Measurements from ENCODE around the gene SLAMF9. TPM values are rescaled to one million over a fixed set of nuclear protein-coding genes. Genes with fewer than 3 reads are reported as not detected.

Gene SLAMF9
- total and polyA plus RNA-seq, 2 of the 8 experiments (the other 6 are each of a cell fraction or from before 2014, with no cell fraction given) = not detected

DNA sequence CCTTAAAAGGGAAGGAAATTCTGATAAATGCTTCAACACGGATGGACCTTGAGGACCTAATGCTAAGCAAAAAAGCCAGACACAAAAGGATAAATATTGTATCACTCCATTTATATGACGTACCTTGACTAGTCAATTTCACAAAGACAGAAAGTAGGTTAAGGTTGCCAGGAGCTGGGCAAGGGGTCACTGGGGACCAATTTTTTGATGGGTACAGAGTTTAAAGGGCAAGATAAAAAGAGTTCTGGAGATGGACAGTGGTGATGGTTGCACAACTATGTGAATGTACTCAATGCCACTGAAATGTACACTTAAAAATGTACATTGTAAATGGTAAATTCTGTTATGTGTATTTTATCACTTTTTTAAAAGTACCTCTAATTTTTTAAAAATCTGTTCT is 32.1 kb upstream of the SLAMF9 start:
- no peak overlapping the region for H2BK15ac ChIP-seq (ENCODE audit: low read length)

More for the DNA sequence above, 32.1 kb upstream of the SLAMF9 start:
- Histone ChIP-seq H3K4me3 (ENCODE audit: extremely low read depth in 1 of 4, insufficient read depth in 2 of 4, low read depth in 3 of 4, low read length in 4 of 4) (no peak overlapping the region), H2BK20ac (ENCODE audit: low read length) (no peak overlapping the region), H3K27ac (ENCODE audit: low read depth, low read length) (no peak overlapping the region), H3K79me1 (ENCODE audit: low read depth, low read length) (no peaks in the 10 kb centered on the region), H4K5ac (ENCODE audit: insufficient read length, low read depth, low read length) (no peak overlapping the region), H4K20me1 (replicated peaks in 1 of 2; ENCODE audit: control insufficient read depth in 1 of 2, insufficient read depth in 2 of 2, low read length in 2 of 2) (no peaks in the 10 kb centered on the region), H3K23ac (ENCODE audit: insufficient read length) (no peak overlapping the region), H4K91ac (replicated peaks; ENCODE audit: insufficient read length, low read length) (no peak overlapping the region), H3K36me3 (ENCODE audit: control insufficient read depth in 2 of 4, insufficient read depth in 4 of 4, low read length in 3 of 4) (no peaks in the 10 kb centered on the region), H3K79me2 (ENCODE audit: control insufficient read depth in 1 of 2, insufficient read depth in 2 of 2, low read length in 2 of 2) (no peaks in the 10 kb centered on the region), H3K18ac (ENCODE audit: extremely low read depth, low read length) (no peak overlapping the region), H2BK120ac (replicated peaks; ENCODE audit: low read depth, low read length) (no peak overlapping the region), H3K4me2 (ENCODE audit: insufficient read depth in 1 of 2, low read depth in 2 of 2, low read length in 2 of 2) (no peak overlapping the region), H3K9ac (replicated peaks in 1 of 4; ENCODE audit: extremely low read depth in 1 of 4, low read depth in 3 of 4, low read length in 3 of 4) (no peak overlapping the region), H2AFZ (ENCODE audit: low read length) (no peak overlapping the region), H2BK5ac (ENCODE audit: low read depth, low read length) (no peak overlapping the region), H3K23me2 (ENCODE audit: low read depth, low read length) (no peaks in the 10 kb centered on the region; the same call in 1 of the 2 replicates), H4K8ac (ENCODE audit: extremely low read depth, insufficient read depth, low read length) (no peak overlapping the region), H2AK5ac (ENCODE audit: low read depth, low read length) (no peak overlapping the region), H3K4me1 (replicated peaks in 1 of 4; ENCODE audit: control insufficient read depth in 3 of 4, insufficient read depth in 4 of 4, low read length in 3 of 4) (0 out of 7 replicates have a peak, but pooled peaks cover 0 to 2% (median 0%) of the 10 kb centered on the region in 4 experiments), H3K27me3 (replicated peaks in 1 of 4; ENCODE audit: control insufficient read depth in 3 of 4, extremely low read depth in 1 of 4, insufficient read depth in 3 of 4, low read length in 3 of 4) (no peaks in the 10 kb centered on the region), H3K4ac (replicated peaks; ENCODE audit: insufficient read length, low read depth, low read length) (no peak overlapping the region), H3K9me3 (ENCODE audit: insufficient read depth in 2 of 2, low read depth in 1 of 2, low read length in 1 of 2) (peaks cover 0 to 5% of the 10 kb centered on the region in 2 experiments; a peak in 1 of 4 replicates), H3K56ac (replicated peaks; ENCODE audit: insufficient read length, low read depth, low read length) (no peak overlapping the region), H3K14ac (ENCODE audit: insufficient read length) (no peak overlapping the region), H2BK12ac (ENCODE audit: low read depth, low read length) (no peak overlapping the region)
- TF ChIP-seq BCL11A (IDR thresholded peaks at IDR 0.05; ENCODE audit: low read depth in 2 of 2, low read length in 2 of 2) = no peak
- no peak for TF ChIP-seq RNF2 (IDR thresholded peaks at IDR 0.05; ENCODE audit: borderline replicate concordance, low read depth, low read length, missing control alignments, poor library complexity, severe bottlenecking)
- ChIA-PET CTCF (ENCODE audit: partially characterized antibody) (interaction anchor here (8.9 kb wide), 1 partner anchor 18 kb away, joined by 98 read pairs; no protein-coding TSS in a partner anchor), POLR2A (ENCODE audit: partially characterized antibody) (no interaction called here)
- WGBS, 2 experiments (ENCODE audit: extremely low coverage in 1 of 2, insufficient coverage in 1 of 2, insufficient read length in 1 of 2, insufficient replicate concordance in 2 of 2, low coverage in 1 of 2, low lambda C conversion rate in 2 of 2, missing lambda C conversion rate in 1 of 2) = 86% methylated on average over 2 of the region's 2 CpGs; no CpG with 5 or more reads in 1 of the 2 experiments
- FAIRE-seq = no peak
- no peak for DNase-seq (ENCODE audit: low read depth in 1 of 2, low spot score in 2 of 2)

All from H1 (cell line).